Suprapubic skin (tissue), 4 donors: ENCODE results near the gene CLEC7A. TPM values are rescaled to one million over a fixed set of nuclear protein-coding genes. Genes with fewer than 3 reads are reported as not detected.

Experiments
- DNase-seq, 2 donors: peaks; one replicate each; pipeline ENCODE4 v3.0.0-alpha.2; 2019; ENCODE audit warnings: low spot score in 2 of 2
- H3K27ac ChIP-seq: fragments of 200-600 bp; sonication (generic); one replicate; pipeline ENCODE4 v1.5.1; 2019
- H3K27me3 ChIP-seq: fragments of 200-600 bp; sonication (generic); one replicate; pipeline ENCODE4 v1.5.1; 2019
- H3K36me3 ChIP-seq: fragments of 200-600 bp; sonication (generic); one replicate; pipeline ENCODE4 v1.5.1; 2019
- H3K4me1 ChIP-seq: fragments of 200-600 bp; sonication (generic); one replicate; pipeline ENCODE4 v1.5.1; 2019
- H3K4me3 ChIP-seq: fragments of 200-600 bp; sonication (generic); one replicate; pipeline ENCODE4 v1.5.1; 2019; ENCODE audit warnings: mild to moderate bottlenecking
- H3K9me3 ChIP-seq: fragments of 200-600 bp; sonication (generic); one replicate; pipeline ENCODE4 v1.5.1; 2019
- CTCF ChIP-seq, 2 donors: fragments of 200-600 bp in 1 of 2; fragments of 450-650 bp in 1 of 2; sonication (generic) in 1 of 2; IDR thresholded peaks; one replicate each; pipeline ENCODE4 v1.5.1; 2016 to 2019; ENCODE audit warnings: antibody characterized with exemption in 2 of 2, mild to moderate bottlenecking in 1 of 2, moderate library complexity in 1 of 2
- EP300 ChIP-seq: sonication (generic); formaldehyde crosslinking; IDR thresholded peaks from one replicate; pipeline ENCODE4 v1.6.1; 2017; ENCODE audit warnings: antibody characterized with exemption
- POLR2A ChIP-seq, 2 donors: fragments of 450-650 bp; IDR thresholded peaks; one replicate each; pipeline ENCODE4 v1.6.1; 2017; ENCODE audit warnings: antibody characterized with exemption in 2 of 2, mild to moderate bottlenecking in 2 of 2, moderate library complexity in 2 of 2
- POLR2AphosphoS5 ChIP-seq, 3 donors: sonication (generic); formaldehyde crosslinking; IDR thresholded peaks; one replicate each; pipeline ENCODE4 v1.6.1; 2017; ENCODE audit warnings: antibody characterized with exemption in 3 of 3
- WGBS: methylation state at CpG from one replicate; pipeline ENCODE4 v1.1.5; 2018; 5-methylcytosine and 5-hydroxymethylcytosine counted together
- total RNA-seq, 4 donors: library from RNA; depleted of rRNA; stranded (reverse); fragments of >200 nt; gene quantifications; one replicate each; pipeline ENCODE4 v1.1.0, GENCODE V29; 2016

The CLEC7A gene
- total RNA-seq, 4 donors from 2014 or later, result 3.7 to 6.6 (median 4.1) TPM

DNA sequence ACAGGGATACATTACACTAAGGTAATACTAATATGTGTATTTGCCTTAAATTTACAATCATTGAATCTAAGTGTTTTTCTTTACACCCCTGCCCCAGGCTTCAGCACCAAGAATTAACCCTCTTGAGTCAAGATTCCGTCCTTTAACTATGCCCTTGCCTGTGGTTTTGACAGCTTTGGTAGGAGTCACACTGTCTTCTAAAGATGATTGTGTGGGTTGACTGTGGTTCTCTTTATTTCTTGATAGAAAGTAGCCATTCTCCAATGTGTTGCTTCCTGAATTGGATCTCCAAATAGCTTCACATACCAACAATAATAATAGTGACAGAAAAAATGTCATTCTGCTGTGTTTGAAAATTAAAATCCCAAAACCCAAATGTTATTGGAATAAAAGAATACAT is 3.6 kb downstream of the CLEC7A start:
- H3K27me3 ChIP-seq, result no peaks in the 10 kb centered on the region
- no peak for TF ChIP-seq CTCF (IDR thresholded peaks at IDR 0.05)
- no peak for TF ChIP-seq POLR2A (IDR thresholded peaks at IDR 0.05)
- no peak for TF ChIP-seq POLR2AphosphoS5 (IDR thresholded peaks at IDR 0.05)
- TF ChIP-seq EP300, result no peak
- no peak for DNase-seq
- no peaks in the 10 kb centered on the region for H3K9me3 ChIP-seq
- H3K36me3 ChIP-seq, result no peaks in the 10 kb centered on the region
- peaks cover 11% of the 10 kb centered on the region for H3K4me1 ChIP-seq
- H3K27ac ChIP-seq, result no peak overlapping the region
- WGBS, result 71% methylated on average over 1 of the region's 1 CpG
- no peak overlapping the region for H3K4me3 ChIP-seq

DNA sequence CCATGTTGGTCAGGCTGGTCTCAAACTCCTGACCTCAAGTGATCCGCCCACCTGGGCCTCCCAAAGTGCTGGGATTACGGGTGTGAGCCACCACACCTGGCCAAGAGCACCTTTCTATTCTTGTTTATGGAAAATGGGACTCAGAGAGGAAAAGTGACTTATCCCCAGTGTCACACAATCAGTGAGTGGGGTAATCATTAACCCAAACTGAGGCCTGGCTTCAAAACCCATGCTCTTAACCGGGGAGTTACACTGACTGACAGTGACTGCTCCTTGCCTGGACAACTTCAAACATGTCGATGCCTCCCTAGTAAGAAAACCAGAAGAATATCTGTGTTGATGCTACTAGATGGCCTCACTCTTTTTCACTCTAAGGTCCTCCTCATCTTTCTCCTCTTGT is 7.3 kb downstream of the CLEC7A start:
- DNase-seq, result no peak
- H3K27ac ChIP-seq, result no peak overlapping the region
- no peaks in the 10 kb centered on the region for H3K4me1 ChIP-seq
- no peak overlapping the region for H3K4me3 ChIP-seq
- no peaks in the 10 kb centered on the region for H3K9me3 ChIP-seq
- no peaks in the 10 kb centered on the region for H3K36me3 ChIP-seq
- H3K27me3 ChIP-seq, result no peaks in the 10 kb centered on the region
- WGBS, result 89% methylated on average over 4 of the region's 4 CpGs
- TF ChIP-seq CTCF (IDR thresholded peaks at IDR 0.05) (no peak), EP300 (no peak), POLR2A (IDR thresholded peaks at IDR 0.05) (no peak), POLR2AphosphoS5 (IDR thresholded peaks at IDR 0.05) (no peak)

- H3K36me3 ChIP-seq, result no peaks in the 10 kb centered on the region
- no peaks in the 10 kb centered on the region for H3K9me3 ChIP-seq
- no peak for DNase-seq
- 61% methylated on average over 7 of the region's 7 CpGs for WGBS
- H3K27me3 ChIP-seq, result no peaks in the 10 kb centered on the region
- no peak overlapping the region for H3K4me3 ChIP-seq
- TF ChIP-seq POLR2AphosphoS5 (IDR thresholded peaks at IDR 0.05), result no peak
- TF ChIP-seq CTCF (IDR thresholded peaks at IDR 0.05), result no peak
- TF ChIP-seq POLR2A (IDR thresholded peaks at IDR 0.05), result no peak
- TF ChIP-seq EP300, result no peak
- H3K4me1 ChIP-seq, result no peaks in the 10 kb centered on the region
- no peak overlapping the region for H3K27ac ChIP-seq
Measured at GRCh38 chr12:10121278-10121677, 8.7 kb downstream of the CLEC7A start.

GRCh38 chr12:10119066-10119465 is 10.9 kb downstream of the CLEC7A start:
- TF ChIP-seq POLR2A (IDR thresholded peaks at IDR 0.05), result no peak
- no peak for TF ChIP-seq CTCF (IDR thresholded peaks at IDR 0.05)
- TF ChIP-seq EP300, result no peak
- no peak for TF ChIP-seq POLR2AphosphoS5 (IDR thresholded peaks at IDR 0.05)
- Histone ChIP-seq H3K4me1 (no peaks in the 10 kb centered on the region), H3K9me3 (no peaks in the 10 kb centered on the region), H3K4me3 (no peak overlapping the region), H3K27ac (no peak overlapping the region), H3K27me3 (no peaks in the 10 kb centered on the region), H3K36me3 (no peaks in the 10 kb centered on the region)
- 86% methylated on average over 3 of the region's 3 CpGs for WGBS
- no peak for DNase-seq

GRCh38 chr12:10115890-10116289 is 14.1 kb downstream of the CLEC7A start:
- 68% methylated on average over 7 of the region's 7 CpGs for WGBS
- H3K4me3 ChIP-seq, result no peak overlapping the region
- DNase-seq, result no peak
- H3K4me1 ChIP-seq, result no peaks in the 10 kb centered on the region
- no peaks in the 10 kb centered on the region for H3K27me3 ChIP-seq
- no peaks in the 10 kb centered on the region for H3K36me3 ChIP-seq
- H3K9me3 ChIP-seq, result peaks cover 3% of the 10 kb centered on the region
- H3K27ac ChIP-seq, result no peak overlapping the region
- no peak for TF ChIP-seq CTCF (IDR thresholded peaks at IDR 0.05)
- TF ChIP-seq POLR2A (IDR thresholded peaks at IDR 0.05), result no peak
